Liver (tissue), 9 donors: ENCODE measurements around the gene DAZL. TPM values are rescaled to one million over a fixed set of nuclear protein-coding genes. Genes with fewer than 3 reads are reported as not detected.

Experiments used
- DNase-seq: peaks from one replicate; pipeline ENCODE4 v3.0.0-alpha.2; 2017; ENCODE audit warnings: low spot score
- H3K27ac ChIP-seq, 2 donors: one replicate each; pipeline ENCODE4 v1.7.0; 2013; ENCODE audit warnings: inconsistent platforms in 2 of 2, low read length in 2 of 2, control low read depth in 1 of 2, low read depth in 1 of 2, mild to moderate bottlenecking in 1 of 2
- H3K27me3 ChIP-seq, 4 donors: one replicate each; pipeline versions ENCODE4 v1.6.1 to v1.7.0; 2013; ENCODE audit warnings: low read length in 3 of 4, inconsistent platforms in 1 of 4, mild to moderate bottlenecking in 1 of 4, moderate library complexity in 1 of 4; ENCODE audit not compliant: control insufficient read depth in 4 of 4, insufficient read depth in 4 of 4
- H3K36me3 ChIP-seq, 4 donors: one replicate each; pipeline versions ENCODE4 v1.6.1 to v1.7.0; 2013; ENCODE audit warnings: low read length in 3 of 4, mild to moderate bottlenecking in 3 of 4, low read depth in 1 of 4, moderate library complexity in 1 of 4; ENCODE audit not compliant: control insufficient read depth in 4 of 4, insufficient read depth in 3 of 4
- H3K4me1 ChIP-seq, 4 donors: one replicate each; pipeline versions ENCODE4 v1.6.1 to v1.7.0; 2013; ENCODE audit warnings: low read length in 3 of 4, mild to moderate bottlenecking in 3 of 4, moderate library complexity in 1 of 4; ENCODE audit not compliant: control insufficient read depth in 4 of 4, insufficient read depth in 4 of 4
- H3K4me3 ChIP-seq, 3 donors: one replicate each; pipeline versions ENCODE4 v1.6.1 to v1.7.0; 2013; ENCODE audit warnings: low read length in 3 of 3, control low read depth in 1 of 3, low read depth in 1 of 3, mild to moderate bottlenecking in 1 of 3
- H3K9ac ChIP-seq, 2 donors: one replicate each; pipeline ENCODE4 v1.7.0; 2013; ENCODE audit warnings: low read length in 2 of 2, mild to moderate bottlenecking in 2 of 2, moderate library complexity in 2 of 2, control low read depth in 1 of 2, low read depth in 1 of 2
- H3K9me3 ChIP-seq, 4 donors: one replicate each; pipeline versions ENCODE4 v1.6.1 to v1.7.0; 2013; ENCODE audit warnings: low read length in 3 of 4; ENCODE audit not compliant: control insufficient read depth in 4 of 4
- CTCF ChIP-seq: fragments of 150-350 bp; IDR thresholded peaks from 2 replicates; pipeline ENCODE4 v1.5.1; 2017; ENCODE audit warnings: improper control_type of control experiment, low read depth, low read length; ENCODE audit not compliant: missing input control
- EGR1 ChIP-seq, 2 donors: IDR thresholded peaks; 2 replicates each; pipeline ENCODE4 v1.6.1; 2016 to 2018; ENCODE audit warnings: antibody characterized with exemption in 2 of 2, low read depth in 2 of 2
- FOXA1 ChIP-seq: IDR thresholded peaks from 2 replicates; pipeline ENCODE4 v1.6.1; 2016; ENCODE audit warnings: antibody characterized with exemption
- FOXA2 ChIP-seq: IDR thresholded peaks from 2 replicates; pipeline ENCODE4 v1.6.1; 2016; ENCODE audit warnings: antibody characterized with exemption
- GABPA ChIP-seq, 2 donors: IDR thresholded peaks in 1 of 2; conservative IDR thresholded peaks in 1 of 2; 2 replicates each; pipeline ENCODE4 v1.6.1; 2016; ENCODE audit warnings: antibody characterized with exemption in 2 of 2, mild to moderate bottlenecking in 1 of 2, moderate library complexity in 1 of 2
- HNF4A ChIP-seq, 2 donors: conservative IDR thresholded peaks; 2 replicates each; pipeline ENCODE4 v1.6.1; 2016; ENCODE audit warnings: antibody characterized with exemption in 2 of 2, mild to moderate bottlenecking in 2 of 2
- HNF4G ChIP-seq: IDR thresholded peaks from 2 replicates; pipeline ENCODE4 v1.6.1; 2016; ENCODE audit warnings: antibody characterized with exemption
- JUND ChIP-seq, 2 donors: IDR thresholded peaks; 2 replicates each; pipeline ENCODE4 v1.6.1; 2016; ENCODE audit warnings: antibody characterized with exemption in 2 of 2
- NR2F2 ChIP-seq: IDR thresholded peaks from 2 replicates; pipeline ENCODE4 v1.6.1; 2016; ENCODE audit warnings: antibody characterized with exemption
- RAD21 ChIP-seq, 2 donors: IDR thresholded peaks; 2 replicates each; pipeline ENCODE4 v1.6.1; 2016; ENCODE audit warnings: antibody characterized with exemption in 2 of 2, mild to moderate bottlenecking in 2 of 2
- REST ChIP-seq: IDR thresholded peaks from 2 replicates; pipeline ENCODE4 v1.6.1; 2016; ENCODE audit warnings: antibody characterized with exemption, mild to moderate bottlenecking
- RXRA ChIP-seq, 2 donors: IDR thresholded peaks; 2 replicates each; pipeline ENCODE4 v1.6.1; 2017 to 2018; ENCODE audit warnings: antibody characterized with exemption in 2 of 2, mild to moderate bottlenecking in 1 of 2
- SP1 ChIP-seq: IDR thresholded peaks from 2 replicates; pipeline ENCODE4 v1.6.1; 2018; ENCODE audit warnings: antibody characterized with exemption, mild to moderate bottlenecking
- TAF1 ChIP-seq: conservative IDR thresholded peaks from 2 replicates; pipeline ENCODE4 v1.6.1; 2016; ENCODE audit warnings: antibody characterized with exemption, mild to moderate bottlenecking
- YY1 ChIP-seq: IDR thresholded peaks from 2 replicates; pipeline ENCODE4 v1.6.1; 2016; ENCODE audit warnings: antibody characterized with exemption, mild to moderate bottlenecking
- ZBTB33 ChIP-seq: IDR thresholded peaks from 2 replicates; pipeline ENCODE4 v1.6.1; 2016; ENCODE audit warnings: antibody characterized with exemption
- WGBS: extraction: QIAGEN DNeasy Blood & Tissue Kit; methylation state at CpG from one replicate; pipeline ENCODE4 v1.1.7; 2013; 5-methylcytosine and 5-hydroxymethylcytosine counted together
- polyA plus RNA-seq, 2 donors: library from polyadenylated mRNA; stranded (reverse) in 1 of 2; unstranded in 1 of 2; fragments of 200-250 nt in 1 of 2; fragments of >200 nt in 1 of 2; fragmentation: Nextera tagmentation in 1 of 2; extraction: Ambion mirVana in 1 of 2; gene quantifications; one replicate each; pipeline versions ENCODE4 v1.2.1 to v1.2.3, GENCODE V29; 2013 to 2015
- total RNA-seq, 2 donors: library from RNA; depleted of rRNA; stranded (reverse); fragments of >200 nt; gene quantifications; one replicate each; pipeline ENCODE4 v1.2.3, GENCODE V29; 2014
- TF ChIP-seq, protein P1 (sequence below): IDR thresholded peaks from 2 replicates; pipeline ENCODE4 v1.6.1; 2016; ENCODE audit warnings: antibody characterized with exemption
- TF ChIP-seq, protein P2 (sequence below): IDR thresholded peaks from 2 replicates; pipeline ENCODE4 v1.6.1; 2016; ENCODE audit warnings: antibody characterized with exemption
- donor health status: healthy.
- donor health status: healthy.
- donor health status: healthy.
- donor health status: healthy.
- donor health status: healthy.

The DAZL gene
- total and polyA plus RNA-seq, 4 donors: not detected

- TF ChIP-seq SP1 (no peak), YY1 (no peak), FOXA1 (no peak), RAD21 (IDR thresholded peaks at IDR 0.05) (no peak), HNF4G (no peak)
- H3K9ac ChIP-seq: no peak overlapping the region
- H3K36me3 ChIP-seq: no peaks in the 10 kb centered on the region
- H3K4me1 ChIP-seq: no peaks in the 10 kb centered on the region
- DNase-seq: no peak
- no peaks in the 10 kb centered on the region for H3K27me3 ChIP-seq
- no peak overlapping the region for H3K27ac ChIP-seq
- H3K4me3 ChIP-seq: no peak overlapping the region
- H3K9me3 ChIP-seq: peaks cover 0 to 2% (median 0%) of the 10 kb centered on the region in 4 donors
- WGBS: 87% methylated on average over 5 of the region's 5 CpGs
Measured at GRCh38 chr3:16583551-16583950, 21.7 kb downstream of the DAZL start.

DNA sequence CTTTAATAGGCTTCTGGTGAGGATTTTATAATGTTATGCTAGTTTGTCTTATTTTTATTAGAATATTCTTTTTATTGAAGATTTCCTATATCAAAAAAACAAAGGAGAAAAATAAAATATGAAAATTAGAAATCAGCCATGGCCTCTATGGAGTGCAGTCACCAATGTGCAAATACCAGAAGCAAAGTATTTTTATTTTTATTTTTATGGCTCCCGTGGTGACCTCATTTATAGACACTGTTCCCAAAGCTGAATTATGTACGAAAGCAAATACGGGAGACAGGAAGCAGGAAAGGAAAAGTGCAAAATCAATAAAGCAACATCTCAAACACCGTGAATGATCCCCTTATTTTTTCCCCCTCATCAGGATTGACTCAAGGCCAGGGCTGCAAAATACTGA lies 35.1 kb downstream of the DAZL start:
- WGBS: 64% methylated on average over 4 of the region's 4 CpGs
- no peak overlapping the region for H3K27ac ChIP-seq

More for the DNA sequence above, 35.1 kb downstream of the DAZL start:
- Histone ChIP-seq H3K36me3 (no peaks in the 10 kb centered on the region), H3K9me3 (no peaks in the 10 kb centered on the region), H3K9ac (no peak overlapping the region), H3K4me1 (no peaks in the 10 kb centered on the region), H3K27me3 (no peaks in the 10 kb centered on the region), H3K4me3 (no peak overlapping the region)
- TF ChIP-seq EGR1 (IDR thresholded peaks at IDR 0.05; ENCODE audit: low read depth in 2 of 2) (no peak), NR2F2 (no peak), FOXA2 (no peak), JUND (IDR thresholded peaks at IDR 0.05) (no peak), FOXA1 (no peak), HNF4G (no peak), YY1 (no peak), HNF4A (conservative IDR thresholded peaks at IDR 0.05) (no peak), CTCF (no peak), TAF1 (no peak), GABPA (IDR thresholded peaks at IDR 0.05 in 1 of 2, conservative IDR thresholded peaks at IDR 0.05 in 1 of 2) (no peak), REST (no peak), ZBTB33 (no peak), RAD21 (IDR thresholded peaks at IDR 0.05) (no peak), SP1 (no peak), RXRA (IDR thresholded peaks at IDR 0.05) (no peak)
- TF ChIP-seq, protein P1, sequence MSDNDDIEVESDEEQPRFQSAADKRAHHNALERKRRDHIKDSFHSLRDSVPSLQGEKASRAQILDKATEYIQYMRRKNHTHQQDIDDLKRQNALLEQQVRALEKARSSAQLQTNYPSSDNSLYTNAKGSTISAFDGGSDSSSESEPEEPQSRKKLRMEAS: no peak
- TF ChIP-seq, protein P2, sequence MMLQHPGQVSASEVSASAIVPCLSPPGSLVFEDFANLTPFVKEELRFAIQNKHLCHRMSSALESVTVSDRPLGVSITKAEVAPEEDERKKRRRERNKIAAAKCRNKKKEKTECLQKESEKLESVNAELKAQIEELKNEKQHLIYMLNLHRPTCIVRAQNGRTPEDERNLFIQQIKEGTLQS: no peak
- DNase-seq: no peak
